Memory B cell (primary cell): ENCODE data around the gene TIMELESS.

Source experiments
- ATAC-seq: fragments of 150-1000 bp; cut with Tn5 transposase; 2 replicates; pipeline ENCODE4 v1.10.0; 2021; ENCODE audit warnings: low read depth, mild to moderate bottlenecking, moderate library complexity
- DNase-seq, 2 donors: peaks; one replicate each; pipeline ENCODE4 v3.0.0; 2022; ENCODE audit warnings: low spot score in 2 of 2
- H3K27ac Mint-ChIP-seq: one replicate; pipeline ENCODE4 v1.8.0; 2022; ENCODE audit warnings: mild to moderate bottlenecking, moderate library complexity, mixed read lengths
- H3K27me3 Mint-ChIP-seq: one replicate; pipeline ENCODE4 v1.8.0; 2022; ENCODE audit warnings: mixed read lengths
- H3K36me3 Mint-ChIP-seq: one replicate; pipeline ENCODE4 v1.8.0; 2022; ENCODE audit warnings: mild to moderate bottlenecking, mixed read lengths
- H3K4me1 Mint-ChIP-seq: one replicate; pipeline ENCODE4 v1.8.0; 2022; ENCODE audit warnings: mixed read lengths
- H3K4me3 Mint-ChIP-seq: one replicate; pipeline ENCODE4 v1.8.0; 2022; ENCODE audit warnings: mild to moderate bottlenecking, moderate library complexity, mixed read lengths
- H3K9me3 Mint-ChIP-seq: one replicate; pipeline ENCODE4 v1.8.0; 2022; ENCODE audit warnings: mixed read lengths

The TIMELESS gene

GRCh38 chr12:56375598-56376434, 73.4 kb downstream of the TIMELESS start:
- Mint-ChIP-seq H3K9me3 (peaks cover 4% of the 10 kb centered on the region), H3K4me3 (peak overlapping the region; percentile 29), H3K27ac (peak overlapping the region; percentile 86), H3K27me3 (no peaks in the 10 kb centered on the region), H3K4me1 (peaks cover 27% of the 10 kb centered on the region), H3K36me3 (peaks cover 3% of the 10 kb centered on the region)
- ATAC-seq (peak; percentile 94), DNase-seq (peak; percentile 32 to 51)

DNA sequence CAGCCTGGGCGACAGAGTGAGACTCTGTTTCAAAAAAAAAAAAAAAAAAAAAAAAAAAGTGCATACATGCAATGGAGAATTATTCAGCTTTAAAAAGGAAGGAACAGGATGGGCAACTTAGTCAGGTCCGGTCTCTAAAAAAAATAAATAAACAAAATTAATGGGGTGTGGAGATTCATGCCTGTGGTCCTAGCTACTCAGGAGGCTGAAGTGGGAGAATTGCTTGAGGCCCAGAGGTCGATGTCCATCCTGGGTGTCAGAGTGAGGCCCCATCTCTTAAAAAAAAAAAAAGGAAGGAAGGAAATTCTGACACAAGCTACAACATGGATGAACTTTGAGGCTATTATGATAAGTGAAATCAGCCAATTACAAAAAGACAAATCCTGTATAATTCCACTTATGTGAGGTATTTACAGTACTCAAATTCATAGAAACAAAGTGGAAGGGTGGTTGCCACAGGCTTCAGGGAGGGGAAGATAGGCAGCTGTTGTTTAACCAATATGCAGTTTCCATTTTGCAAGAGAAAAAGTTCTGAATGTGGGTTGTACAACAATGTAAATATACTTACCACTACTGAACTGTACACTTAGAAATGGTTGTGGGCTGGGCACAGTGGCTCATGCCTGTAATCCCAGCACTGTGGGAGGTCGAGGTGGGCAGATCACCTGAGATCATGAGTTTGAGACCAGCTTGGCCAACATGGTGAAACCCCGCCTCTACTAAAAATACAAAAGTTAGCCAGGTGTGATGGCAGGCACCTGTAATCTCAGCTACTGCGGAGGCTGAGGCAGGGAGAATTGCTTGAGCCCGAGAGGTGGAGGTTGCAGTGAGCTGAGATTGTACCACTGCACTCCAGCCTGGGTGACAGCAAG, 74.3 kb downstream of the TIMELESS start:
- no peaks in the 10 kb centered on the region for H3K27me3 Mint-ChIP-seq
- H3K27ac Mint-ChIP-seq = peak overlapping the region; percentile 86
- peaks cover 4% of the 10 kb centered on the region for H3K9me3 Mint-ChIP-seq
- peaks cover 27% of the 10 kb centered on the region for H3K4me1 Mint-ChIP-seq
- H3K36me3 Mint-ChIP-seq = peaks cover 3% of the 10 kb centered on the region
- peak overlapping the region; percentile 52 for H3K4me3 Mint-ChIP-seq
- ATAC-seq (peak; percentile 18), DNase-seq (no peak)

DNA sequence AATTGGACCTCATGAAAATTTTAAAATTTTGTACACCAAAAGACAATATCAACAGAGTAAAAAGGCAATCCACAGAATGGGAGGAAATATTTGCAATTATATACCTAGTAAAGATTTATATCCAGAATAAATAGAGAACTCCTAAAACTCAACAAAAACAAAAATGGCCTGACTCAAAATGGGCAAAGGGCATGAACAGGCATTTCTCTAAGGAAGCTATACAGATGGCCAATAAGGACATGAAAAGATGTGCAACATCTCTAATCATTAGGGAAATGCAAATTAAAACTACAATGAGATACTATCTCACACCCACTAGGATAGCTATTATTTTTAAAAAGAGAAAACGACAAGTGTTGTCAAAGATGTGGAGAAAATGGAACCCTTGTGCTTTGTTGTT, 75.7 kb downstream of the TIMELESS start:
- Mint-ChIP-seq H3K4me3 (peak overlapping the region; percentile 39), H3K36me3 (peaks cover 3% of the 10 kb centered on the region)

DNA sequence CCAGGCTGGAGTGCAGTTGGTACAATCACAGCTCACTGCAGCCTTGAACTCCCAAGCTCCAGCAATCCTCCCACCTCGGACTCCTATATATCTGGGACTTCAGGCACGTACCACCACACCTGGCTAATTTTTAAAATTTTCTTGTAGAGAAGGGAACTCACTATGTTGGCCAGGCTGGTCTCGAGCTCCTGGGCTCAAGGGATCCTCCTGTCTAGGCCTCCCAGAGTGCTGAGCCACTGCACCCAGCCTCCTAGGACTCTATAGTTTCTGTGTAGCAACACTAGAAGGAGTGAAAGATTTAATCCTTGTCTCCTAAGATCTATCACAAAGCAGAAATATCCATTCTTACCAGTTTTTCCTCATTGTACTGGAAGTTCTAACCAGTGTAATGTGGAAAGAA, 82.3 kb downstream of the TIMELESS start:
- Mint-ChIP-seq H3K27me3 (no peaks in the 10 kb centered on the region), H3K4me3 (no peak overlapping the region), H3K27ac (no peak overlapping the region), H3K9me3 (no peaks in the 10 kb centered on the region), H3K36me3 (no peaks in the 10 kb centered on the region), H3K4me1 (no peaks in the 10 kb centered on the region)
- DNase-seq = no peak
- no peak for ATAC-seq

More for the DNA sequence above, 75.7 kb downstream of the TIMELESS start:
- DNase-seq (no peak), ATAC-seq (no peak)
- no peaks in the 10 kb centered on the region for H3K27me3 Mint-ChIP-seq
- peaks cover 4% of the 10 kb centered on the region for H3K9me3 Mint-ChIP-seq
- peaks cover 27% of the 10 kb centered on the region for H3K4me1 Mint-ChIP-seq
- H3K27ac Mint-ChIP-seq = peak overlapping the region; percentile 28
